Esophagus squamous epithelium (tissue), 4 donors: Measurements from ENCODE around the gene SCAI.

Experiments used
- POLR2A ChIP-seq, 4 donors: fragments of 450-650 bp; IDR thresholded peaks; one replicate each; pipeline ENCODE4 v1.6.1; 2017; ENCODE audit warnings: antibody characterized with exemption in 4 of 4, mild to moderate bottlenecking in 4 of 4, moderate library complexity in 3 of 4
- TF ChIP-seq, protein P1 (sequence below), 6 experiments: fragments of 450-650 bp in 4 of 6; fragments of 200-600 bp in 2 of 6; sonication (generic) in 2 of 6; IDR thresholded peaks; one replicate each; pipeline ENCODE4 v1.5.1; 2016 to 2019; ENCODE audit warnings: antibody characterized with exemption in 6 of 6, mild to moderate bottlenecking in 4 of 6, moderate library complexity in 4 of 6

DNA sequence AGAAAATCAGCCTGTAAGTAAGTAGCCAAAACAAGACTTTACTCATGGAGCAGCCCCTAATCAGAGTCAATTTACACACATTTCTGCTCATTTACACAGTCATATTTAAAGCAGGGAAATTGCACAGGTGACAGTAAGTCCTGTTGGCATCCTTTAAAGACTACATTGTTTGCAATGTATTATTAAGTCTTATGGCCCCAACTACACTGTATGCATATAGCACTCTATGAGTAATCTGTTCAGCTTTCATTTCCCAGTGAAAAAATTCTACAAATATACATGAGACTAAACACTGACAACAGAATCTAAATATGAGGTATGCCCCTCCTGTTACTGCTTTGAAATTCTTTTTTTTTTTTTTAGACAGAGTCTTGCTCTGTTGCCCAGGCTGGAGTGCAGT lies 26.6 kb upstream of the SCAI start:
- no peak for TF ChIP-seq POLR2A (IDR thresholded peaks at IDR 0.05)
- TF ChIP-seq, protein P1, sequence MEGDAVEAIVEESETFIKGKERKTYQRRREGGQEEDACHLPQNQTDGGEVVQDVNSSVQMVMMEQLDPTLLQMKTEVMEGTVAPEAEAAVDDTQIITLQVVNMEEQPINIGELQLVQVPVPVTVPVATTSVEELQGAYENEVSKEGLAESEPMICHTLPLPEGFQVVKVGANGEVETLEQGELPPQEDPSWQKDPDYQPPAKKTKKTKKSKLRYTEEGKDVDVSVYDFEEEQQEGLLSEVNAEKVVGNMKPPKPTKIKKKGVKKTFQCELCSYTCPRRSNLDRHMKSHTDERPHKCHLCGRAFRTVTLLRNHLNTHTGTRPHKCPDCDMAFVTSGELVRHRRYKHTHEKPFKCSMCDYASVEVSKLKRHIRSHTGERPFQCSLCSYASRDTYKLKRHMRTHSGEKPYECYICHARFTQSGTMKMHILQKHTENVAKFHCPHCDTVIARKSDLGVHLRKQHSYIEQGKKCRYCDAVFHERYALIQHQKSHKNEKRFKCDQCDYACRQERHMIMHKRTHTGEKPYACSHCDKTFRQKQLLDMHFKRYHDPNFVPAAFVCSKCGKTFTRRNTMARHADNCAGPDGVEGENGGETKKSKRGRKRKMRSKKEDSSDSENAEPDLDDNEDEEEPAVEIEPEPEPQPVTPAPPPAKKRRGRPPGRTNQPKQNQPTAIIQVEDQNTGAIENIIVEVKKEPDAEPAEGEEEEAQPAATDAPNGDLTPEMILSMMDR (IDR thresholded peaks at IDR 0.05) = no peak
